Measurements from ENCODE around the gene TIMM50. TPM values are rescaled to one million over a fixed set of nuclear protein-coding genes. Genes with fewer than 3 reads are reported as not detected.

The TIMM50 gene
- total RNA-seq, 4 donors from 2014 or later, result 50.8 to 53.5 (median 52.4) TPM

DNA sequence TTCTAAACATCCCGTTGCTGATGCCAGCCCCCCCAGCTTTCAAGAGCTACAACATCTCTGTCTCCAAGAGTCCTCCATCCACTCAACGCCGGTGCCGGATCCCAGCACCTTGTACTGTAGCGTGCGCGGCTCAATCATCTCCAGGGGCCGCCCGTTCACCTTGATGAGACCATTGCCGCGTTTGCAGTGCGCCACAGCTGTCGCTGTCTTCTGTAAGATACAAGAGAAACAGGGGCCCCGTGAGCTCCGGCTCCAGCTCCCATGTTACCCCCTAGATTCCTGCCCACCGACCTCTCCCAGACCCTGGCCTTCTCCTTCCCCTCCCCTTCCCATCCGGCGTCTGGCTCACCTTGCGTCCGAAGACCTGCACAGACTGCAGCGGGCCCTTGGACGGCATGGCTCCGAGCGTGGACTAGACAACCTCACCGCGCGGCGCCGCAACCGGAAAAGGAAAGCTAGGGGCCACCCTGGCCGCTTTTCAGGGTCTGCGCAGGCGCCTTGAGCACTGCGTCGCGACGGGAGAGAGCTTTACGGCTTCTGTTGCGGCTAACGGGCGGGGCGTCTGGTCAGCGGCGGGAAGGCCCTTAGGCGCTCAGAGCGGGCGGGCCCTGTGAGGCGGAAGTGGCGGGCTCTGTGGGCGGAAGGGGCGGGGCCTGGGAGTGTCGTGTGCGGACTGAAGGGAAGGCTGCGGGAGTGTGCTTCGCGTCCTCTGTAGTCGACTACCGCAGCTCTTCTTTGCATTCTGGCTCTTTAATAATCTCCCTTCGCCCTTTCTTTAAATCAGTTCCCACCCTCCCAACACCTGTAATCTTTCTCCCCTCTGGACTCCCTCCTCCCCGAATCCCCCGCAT, 44.9 kb upstream of the TIMM50 start, which contains the start of gene RPS16:
RPS16 (minus strand) TSS at position 451 of the 851 bp plus-strand sequence; CDS start at position 397, 54 bp downstream.
- H3K36me3 ChIP-seq, result peaks cover 0 to 41% of the 10 kb centered on the region in 2 donors
- 0 to 1% methylated on average over 15 to 16 of the region's 61 CpGs for WGBS, 2 donors (ENCODE audit: low coverage in 1 of 2)
- H3K27me3 ChIP-seq, result no peaks in the 10 kb centered on the region
- no peak for TF ChIP-seq EP300 (IDR thresholded peaks at IDR 0.05)
- TF ChIP-seq, protein P1, sequence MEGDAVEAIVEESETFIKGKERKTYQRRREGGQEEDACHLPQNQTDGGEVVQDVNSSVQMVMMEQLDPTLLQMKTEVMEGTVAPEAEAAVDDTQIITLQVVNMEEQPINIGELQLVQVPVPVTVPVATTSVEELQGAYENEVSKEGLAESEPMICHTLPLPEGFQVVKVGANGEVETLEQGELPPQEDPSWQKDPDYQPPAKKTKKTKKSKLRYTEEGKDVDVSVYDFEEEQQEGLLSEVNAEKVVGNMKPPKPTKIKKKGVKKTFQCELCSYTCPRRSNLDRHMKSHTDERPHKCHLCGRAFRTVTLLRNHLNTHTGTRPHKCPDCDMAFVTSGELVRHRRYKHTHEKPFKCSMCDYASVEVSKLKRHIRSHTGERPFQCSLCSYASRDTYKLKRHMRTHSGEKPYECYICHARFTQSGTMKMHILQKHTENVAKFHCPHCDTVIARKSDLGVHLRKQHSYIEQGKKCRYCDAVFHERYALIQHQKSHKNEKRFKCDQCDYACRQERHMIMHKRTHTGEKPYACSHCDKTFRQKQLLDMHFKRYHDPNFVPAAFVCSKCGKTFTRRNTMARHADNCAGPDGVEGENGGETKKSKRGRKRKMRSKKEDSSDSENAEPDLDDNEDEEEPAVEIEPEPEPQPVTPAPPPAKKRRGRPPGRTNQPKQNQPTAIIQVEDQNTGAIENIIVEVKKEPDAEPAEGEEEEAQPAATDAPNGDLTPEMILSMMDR (IDR thresholded peaks at IDR 0.05), result peak in 2 of 4 experiments; percentile 29 to 34
- peak; percentile 100 for TF ChIP-seq POLR2AphosphoS5 (IDR thresholded peaks at IDR 0.05)
- peak; percentile 96 to 97 for TF ChIP-seq POLR2A (IDR thresholded peaks at IDR 0.05)
- H3K27ac ChIP-seq, result peak within 1 kb of the TSS; percentile 63 to 92 (median 90)
- peak; percentile 98 for ATAC-seq
- peak within 1 kb of the TSS; percentile 51 to 80 for H3K4me3 ChIP-seq
- no peaks in the 10 kb centered on the region for H3K9me3 ChIP-seq
- peaks cover 4 to 47% (median 18%) of the 10 kb centered on the region in 3 donors for H3K4me1 ChIP-seq

DNA sequence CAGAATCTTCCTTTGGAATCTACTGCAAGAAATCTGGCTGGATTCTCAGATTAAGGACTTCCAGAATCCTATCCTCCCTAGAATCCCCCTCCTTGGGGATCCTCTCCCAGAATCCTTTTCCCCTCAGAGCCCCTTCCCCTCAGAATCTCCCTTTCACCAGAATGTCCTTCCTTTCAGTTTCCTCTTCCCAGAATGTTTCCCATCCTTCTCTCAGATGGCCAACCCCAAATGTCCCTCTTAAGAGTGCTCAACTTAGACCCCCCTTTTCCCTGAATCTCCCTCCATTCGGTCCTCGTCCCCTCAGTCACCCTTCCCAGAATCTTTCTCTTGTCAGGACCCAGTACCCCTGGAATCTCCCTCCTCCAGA, 44.3 kb upstream of the TIMM50 start:
- Histone ChIP-seq H3K27me3 (no peaks in the 10 kb centered on the region), H3K36me3 (peaks cover 0 to 36% of the 10 kb centered on the region in 2 donors), H3K27ac (peak overlapping the region; percentile 63 to 92 (median 90)), H3K9me3 (no peaks in the 10 kb centered on the region), H3K4me1 (peaks cover 4 to 47% (median 18%) of the 10 kb centered on the region in 3 donors), H3K4me3 (peak overlapping the region; percentile 34 to 80)
- WGBS, 2 donors (ENCODE audit: low coverage in 1 of 2), result 0 to 4% methylated on average over 2 of the region's 2 CpGs
- no peak for ATAC-seq
- TF ChIP-seq, protein P1 (IDR thresholded peaks at IDR 0.05), result no peak
- TF ChIP-seq POLR2A (IDR thresholded peaks at IDR 0.05) (no peak), POLR2AphosphoS5 (IDR thresholded peaks at IDR 0.05) (no peak), EP300 (IDR thresholded peaks at IDR 0.05) (no peak)

DNA sequence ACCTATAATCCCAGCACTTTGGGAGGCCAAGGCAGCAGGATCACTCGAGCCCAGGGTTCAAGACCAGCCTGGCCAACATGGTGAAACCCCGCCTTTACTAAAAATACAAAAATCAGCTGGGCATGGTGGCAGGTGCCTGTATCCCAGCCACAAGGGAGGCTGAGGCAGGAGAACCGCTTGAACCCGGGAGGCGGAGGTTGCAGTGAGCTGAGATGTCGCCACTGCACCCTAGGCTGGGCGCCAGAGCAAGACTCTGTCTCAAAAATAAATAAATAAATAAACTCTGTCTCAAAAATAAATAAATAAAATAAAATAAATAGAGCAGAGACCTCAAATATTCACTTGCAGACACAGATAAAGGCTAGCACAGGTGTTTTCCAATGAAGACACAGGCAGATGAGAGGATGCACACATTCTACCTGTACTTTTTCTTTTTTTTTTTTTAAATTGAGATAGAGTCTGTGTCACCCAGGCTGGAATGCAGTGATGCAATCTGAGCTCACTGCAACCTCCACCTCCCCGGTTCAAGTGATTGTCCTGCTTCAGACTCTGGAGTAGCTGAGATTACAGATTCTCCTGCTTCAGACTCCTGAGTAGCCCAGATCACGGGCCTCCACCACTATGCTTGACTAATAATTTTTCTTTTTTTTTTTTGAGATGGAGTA, 42.2 kb upstream of the TIMM50 start:
- WGBS, 2 donors (ENCODE audit: low coverage in 1 of 2), result 83 to 84% methylated on average over 7 of the region's 9 CpGs
- H3K4me3 ChIP-seq, result no peak overlapping the region
- H3K27me3 ChIP-seq, result no peaks in the 10 kb centered on the region
- ATAC-seq, result no peak
- TF ChIP-seq POLR2AphosphoS5 (IDR thresholded peaks at IDR 0.05), result no peak
- TF ChIP-seq POLR2A (IDR thresholded peaks at IDR 0.05), result no peak
- TF ChIP-seq EP300 (IDR thresholded peaks at IDR 0.05), result no peak
- TF ChIP-seq, protein P1 (IDR thresholded peaks at IDR 0.05), result no peak
- no peak overlapping the region for H3K27ac ChIP-seq
- no peaks in the 10 kb centered on the region for H3K9me3 ChIP-seq
- H3K36me3 ChIP-seq, result peaks cover 0 to 17% of the 10 kb centered on the region in 2 donors
- H3K4me1 ChIP-seq, result peaks cover 4 to 43% (median 18%) of the 10 kb centered on the region in 3 donors

DNA sequence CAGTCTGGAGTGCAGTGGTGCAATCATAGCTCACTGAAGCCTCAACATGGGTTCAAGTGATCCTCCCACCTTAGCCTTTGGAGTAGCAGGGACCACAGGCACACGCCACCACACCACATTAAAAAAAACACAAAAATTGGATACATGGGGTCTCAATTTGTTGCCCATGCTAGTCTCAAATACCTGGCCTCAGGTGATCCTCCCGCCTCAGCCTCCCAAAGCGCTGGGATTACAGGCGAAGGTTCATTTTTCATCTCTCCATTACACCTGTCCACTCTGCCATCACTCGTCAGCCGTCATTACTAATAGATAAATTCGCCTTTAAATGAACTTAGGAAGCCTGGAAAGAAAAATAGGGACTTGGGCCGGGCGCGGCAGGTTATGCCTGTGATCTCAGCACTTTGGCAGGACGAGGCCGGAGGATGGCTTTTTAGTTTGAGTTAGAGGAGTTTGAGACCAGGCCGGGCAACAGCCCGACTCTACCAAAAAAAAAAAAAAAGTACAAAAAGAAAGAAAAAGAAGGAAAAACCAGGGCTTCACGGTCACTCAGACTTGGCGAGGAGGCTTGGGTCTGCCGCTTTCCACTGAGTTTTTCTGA, 35.9 kb upstream of the TIMM50 start:
- 4 to 7% methylated on average over 4 to 8 of the region's 17 CpGs for WGBS, 2 donors (ENCODE audit: low coverage in 1 of 2)
- ATAC-seq, result no peak

More for the DNA sequence above, 35.9 kb upstream of the TIMM50 start:
- Histone ChIP-seq H3K36me3 (peaks cover 0 to 27% of the 10 kb centered on the region in 2 donors), H3K27ac (peak overlapping the region; percentile 84 to 93 (median 90)), H3K4me3 (peak overlapping the region; percentile 58 to 75), H3K27me3 (no peaks in the 10 kb centered on the region), H3K9me3 (no peaks in the 10 kb centered on the region), H3K4me1 (peaks cover 4 to 59% (median 22%) of the 10 kb centered on the region in 3 donors)
- no peak for TF ChIP-seq POLR2AphosphoS5 (IDR thresholded peaks at IDR 0.05)
